Left lobe of liver (tissue), 1 donor: ENCODE data around the gene SUPT20HL2. TPM values are rescaled to one million over a fixed set of nuclear protein-coding genes. Genes with fewer than 3 reads are reported as not detected.

Experiments used
- total RNA-seq: library from RNA; stranded (reverse); gene quantifications from one replicate; pipeline ENCODE4 v1.2.1, GENCODE V29; 2021
- donor health status: DM: no; HTN: yes; CAD: no.

The SUPT20HL2 gene
- total RNA-seq, 1 donor from 2014 or later: not detected

Other genes with a start within 250 kb of the SUPT20HL2 start
- 12.5 TPM for gene ZFX, start 164.3 kb downstream of the SUPT20HL2 start, total RNA-seq
- not detected for gene SUPT20HL1, start 46.6 kb upstream of the SUPT20HL2 start, total RNA-seq
- 12.6 TPM for gene PDK3, start 151.2 kb upstream of the SUPT20HL2 start, total RNA-seq